D341Med (cell line): ENCODE data around the gene PHYKPL.

Experiments used
- DNase-seq: peaks from one replicate; pipeline ENCODE4 v3.0.0; 2012; ENCODE audit warnings: low spot score

PHYKPL gene

DNA sequence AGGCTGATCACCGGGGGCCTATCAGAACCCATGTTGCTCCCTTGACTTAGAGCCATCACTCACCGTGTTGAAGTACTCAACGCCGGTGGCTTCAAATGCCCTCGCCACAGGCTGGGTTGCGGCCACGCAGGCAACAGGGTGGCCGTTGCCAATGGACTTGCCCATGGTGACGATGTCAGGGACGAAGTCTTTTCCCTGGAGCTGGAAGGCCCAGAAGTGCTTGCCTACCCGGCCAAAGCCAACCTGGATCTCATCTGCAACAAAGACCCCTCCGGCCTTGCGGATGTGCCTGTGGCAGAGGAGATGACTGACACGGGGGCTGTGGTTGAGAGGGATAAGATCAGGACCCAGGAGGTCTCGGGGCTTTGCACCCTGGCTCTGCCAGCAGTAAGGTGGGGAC, 10.3 kb downstream of the PHYKPL start:
- no peak for DNase-seq

DNA sequence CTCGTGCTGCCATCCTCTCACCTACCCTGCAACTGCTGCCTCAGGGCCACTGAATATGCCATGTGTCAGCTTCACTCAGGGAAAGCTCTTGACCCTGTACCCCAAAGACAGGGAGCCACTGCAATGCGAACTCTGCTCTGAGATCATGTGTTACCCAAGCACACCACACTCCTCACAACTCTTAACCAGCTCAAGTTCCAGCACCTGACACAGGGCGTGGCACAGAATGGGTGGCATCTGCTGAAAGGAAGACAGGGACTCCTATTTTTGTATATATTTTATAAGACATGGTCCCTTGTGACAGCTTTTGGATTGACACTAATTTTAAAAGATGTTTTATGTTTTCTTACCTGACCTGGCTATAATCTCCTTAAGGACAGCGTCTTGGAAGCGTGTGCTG, 10.7 kb downstream of the PHYKPL start:
- DNase-seq = no peak

DNA sequence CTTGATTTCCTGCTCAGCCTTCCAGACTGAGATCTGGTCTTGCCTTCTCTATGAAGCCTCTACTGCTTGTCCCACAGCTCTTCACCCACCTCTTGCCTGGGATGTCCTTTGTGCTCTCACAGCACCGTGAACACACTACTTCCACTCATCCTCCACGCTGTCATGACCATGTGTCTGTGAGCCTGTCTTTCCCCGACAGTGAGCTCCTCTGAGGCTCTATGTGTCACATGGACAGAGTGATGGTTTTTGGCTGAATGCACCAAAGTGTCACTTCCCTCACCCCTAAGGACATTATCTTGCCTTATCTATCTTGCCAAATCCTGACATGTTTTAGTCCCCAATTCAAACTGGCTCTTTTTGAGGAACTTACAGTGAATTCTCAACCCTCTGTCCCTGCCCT, 11.3 kb downstream of the PHYKPL start:
- DNase-seq = no peak

DNA sequence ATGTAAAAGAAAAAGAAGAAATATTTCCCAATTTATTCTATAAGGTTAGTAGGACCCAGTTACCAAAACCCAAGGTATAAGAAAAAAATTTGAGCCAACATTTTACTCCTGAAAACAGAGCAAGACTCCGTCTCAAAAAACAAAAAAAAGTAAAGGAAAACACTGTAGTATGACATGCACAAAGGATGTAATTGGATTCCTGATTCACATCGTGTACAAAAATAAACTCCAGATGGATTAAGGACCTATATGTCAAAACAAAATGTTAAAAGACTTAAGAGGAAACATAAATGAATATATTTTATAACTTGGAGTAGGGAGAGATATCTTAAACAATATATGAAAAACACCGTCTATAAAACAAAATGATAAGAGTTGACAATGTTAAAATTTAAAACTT, 13.8 kb downstream of the PHYKPL start:
- no peak for DNase-seq

DNA sequence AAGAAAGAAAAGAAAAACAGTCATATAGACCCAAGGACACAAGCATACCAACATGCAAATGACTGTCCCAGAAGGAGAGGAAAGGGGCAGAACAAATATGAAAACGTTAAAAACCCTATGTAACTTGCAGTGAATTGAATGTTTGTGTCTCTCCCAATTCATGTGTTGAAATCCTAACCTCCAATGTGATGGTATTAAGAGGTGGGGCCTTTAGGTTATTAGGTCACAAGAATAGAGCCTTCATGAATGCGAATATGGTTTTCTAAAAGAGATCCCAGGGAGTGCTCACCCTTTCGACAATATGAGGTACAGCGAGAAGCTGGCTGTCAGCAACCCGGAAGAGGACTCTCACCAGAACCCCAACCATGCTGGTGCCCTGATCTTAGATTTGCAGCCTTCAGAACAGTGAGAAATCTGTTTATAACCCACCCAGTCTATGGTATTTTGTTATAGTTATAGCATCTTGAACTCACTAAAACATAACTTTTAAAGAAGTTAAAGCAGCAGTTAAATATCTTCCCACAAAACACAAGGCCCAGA, 14.3 kb downstream of the PHYKPL start:
- no peak for DNase-seq

DNA sequence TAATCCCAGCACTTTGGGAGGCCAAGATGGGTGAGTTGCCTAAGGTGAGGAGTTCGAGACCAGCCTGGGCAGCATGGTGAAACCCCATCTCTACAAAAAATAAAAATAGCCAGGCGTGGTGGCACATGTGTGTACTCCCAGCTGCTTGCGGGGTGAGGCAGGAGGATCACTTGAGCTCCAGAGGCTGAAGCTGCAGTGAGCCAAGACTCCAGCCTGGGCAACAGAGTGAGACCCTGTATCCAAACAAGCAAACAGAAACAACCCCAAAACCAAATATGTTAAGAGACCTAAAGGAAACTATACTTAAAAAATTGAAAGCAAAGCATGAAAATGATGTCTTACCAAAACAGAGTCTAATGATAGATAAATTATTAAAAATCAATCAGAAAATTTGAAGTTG, 15.8 kb downstream of the PHYKPL start:
- DNase-seq = no peak

DNA sequence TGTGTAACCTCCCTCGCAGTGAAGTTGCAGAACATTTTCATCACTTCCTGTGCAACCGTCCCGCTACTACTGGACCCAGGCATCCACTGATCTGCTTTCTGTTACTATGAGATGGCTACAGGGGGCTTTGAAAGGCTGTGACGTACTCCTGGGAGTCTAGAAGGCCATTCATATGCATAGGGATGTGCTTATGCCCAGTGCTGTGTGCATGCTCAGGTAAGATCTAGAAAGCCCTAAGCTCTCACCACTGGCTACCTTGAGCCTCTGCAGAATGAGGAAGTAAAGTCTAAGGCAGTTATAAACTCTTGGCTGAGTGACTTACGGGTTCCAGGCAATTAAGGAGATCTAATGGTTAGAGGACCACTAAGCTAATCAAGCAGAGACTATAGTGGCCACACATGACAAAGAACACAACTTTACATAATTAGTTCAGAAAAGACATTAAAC, 16.5 kb downstream of the PHYKPL start:
- no peak for DNase-seq

DNA sequence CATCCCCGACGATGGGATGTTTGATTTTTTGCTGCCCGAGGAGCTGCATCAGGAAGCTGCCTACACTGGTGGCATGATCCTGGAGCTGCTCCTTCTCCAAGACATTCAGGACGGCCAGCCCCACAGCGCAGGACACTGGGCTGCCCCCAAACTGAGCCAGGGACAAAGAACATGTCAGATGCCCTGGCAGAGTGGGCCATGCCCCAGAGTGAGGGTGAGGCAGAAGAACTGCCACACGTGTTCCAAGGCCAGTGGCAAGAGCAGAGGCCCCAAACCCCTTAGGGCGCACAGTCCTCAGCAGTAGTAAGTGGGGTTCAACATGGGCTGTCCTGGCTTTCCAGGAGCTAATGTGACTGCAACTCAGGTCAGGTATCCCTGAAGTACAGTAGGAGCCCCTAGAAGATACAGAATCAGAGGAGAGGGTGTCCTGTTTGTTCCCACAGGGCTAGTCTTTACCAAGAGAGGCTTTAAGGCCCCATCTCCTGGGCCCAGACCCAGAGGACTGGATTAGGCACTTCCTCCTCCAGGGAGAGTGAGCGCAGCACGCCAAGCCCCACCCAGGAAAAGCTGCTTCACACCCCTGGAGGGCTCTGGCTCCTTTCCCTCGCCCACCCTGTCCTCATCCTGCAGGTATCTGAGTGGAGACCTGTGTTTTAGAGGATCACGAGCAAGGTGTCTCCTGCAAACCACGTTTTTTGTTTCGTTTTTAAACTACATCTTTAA, 17.2 kb downstream of the PHYKPL start:
- DNase-seq = peak; percentile 52

DNA sequence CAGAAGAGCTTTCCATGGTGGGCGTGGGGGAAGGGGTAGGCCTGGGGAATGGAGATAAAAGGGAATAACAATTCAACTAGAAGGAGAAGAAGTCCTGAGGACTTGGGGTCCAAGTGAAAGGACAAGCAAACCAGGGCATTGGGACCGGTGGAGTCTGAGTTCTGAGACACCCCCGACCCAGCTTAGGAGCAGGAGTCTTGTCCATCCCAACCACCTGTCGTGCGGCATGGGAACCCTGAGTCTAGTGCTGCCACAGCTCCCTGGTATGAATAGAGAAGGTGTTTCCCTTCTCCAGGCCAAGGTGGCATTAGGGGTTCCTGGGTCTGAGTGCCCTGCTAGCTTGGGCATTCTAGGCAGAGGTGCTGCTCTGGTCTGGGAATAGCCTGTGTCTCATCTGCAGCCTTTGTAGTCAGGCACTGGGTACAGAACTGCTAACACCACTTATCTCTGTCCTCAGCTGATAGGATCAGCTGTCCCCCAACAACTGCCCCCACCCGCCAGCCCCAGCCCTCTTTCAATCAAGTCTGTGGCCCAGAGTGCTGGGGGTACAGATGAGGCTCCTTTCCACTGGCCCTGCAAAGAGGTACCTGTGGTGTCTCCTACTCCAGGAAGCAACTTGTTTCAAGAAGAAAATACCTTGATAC, 18.3 kb downstream of the PHYKPL start:
- no peak for DNase-seq

DNA sequence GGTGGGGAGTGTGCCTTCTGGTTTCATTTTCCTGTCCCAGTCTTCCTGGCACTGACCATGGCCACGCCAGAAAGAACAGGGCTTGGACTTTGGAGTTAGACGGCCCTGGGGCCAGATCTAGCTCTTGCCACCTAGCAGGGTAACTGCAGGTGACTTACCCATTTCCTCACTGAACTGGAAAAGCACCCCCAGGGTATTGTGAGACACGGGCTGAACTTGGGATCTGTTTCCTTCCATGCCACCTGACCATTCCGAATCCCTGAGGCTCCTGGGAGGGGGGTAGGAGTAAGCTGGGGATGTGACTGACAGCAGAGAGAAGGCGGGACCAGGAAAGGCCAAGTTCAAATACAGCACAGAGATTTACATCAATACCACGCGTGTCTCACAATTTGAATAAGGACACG, 18.9 kb downstream of the PHYKPL start:
- DNase-seq = no peak

DNA sequence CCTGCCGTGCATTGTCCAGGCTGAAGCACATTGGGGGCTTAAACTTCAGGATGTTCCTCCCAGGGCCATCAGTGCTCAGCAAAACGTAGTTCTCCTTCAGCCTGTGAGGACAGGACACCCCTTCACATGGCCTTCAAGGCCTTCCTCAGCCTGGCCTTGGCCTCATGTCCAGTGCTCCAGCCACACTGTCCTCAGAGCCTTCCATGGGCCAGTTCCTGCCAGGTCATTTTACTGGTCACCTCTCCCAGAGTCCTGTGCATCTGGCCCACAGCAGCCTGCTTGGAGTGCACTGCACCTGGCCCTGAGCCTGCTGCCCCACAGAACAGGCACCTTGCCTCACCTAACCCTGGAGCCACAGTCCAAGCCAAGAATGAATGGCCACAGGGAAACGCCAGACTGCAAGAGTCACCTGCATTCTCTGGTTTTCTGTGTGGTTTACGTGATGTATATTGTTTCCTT, 19.6 kb downstream of the PHYKPL start:
- no peak for DNase-seq

DNA sequence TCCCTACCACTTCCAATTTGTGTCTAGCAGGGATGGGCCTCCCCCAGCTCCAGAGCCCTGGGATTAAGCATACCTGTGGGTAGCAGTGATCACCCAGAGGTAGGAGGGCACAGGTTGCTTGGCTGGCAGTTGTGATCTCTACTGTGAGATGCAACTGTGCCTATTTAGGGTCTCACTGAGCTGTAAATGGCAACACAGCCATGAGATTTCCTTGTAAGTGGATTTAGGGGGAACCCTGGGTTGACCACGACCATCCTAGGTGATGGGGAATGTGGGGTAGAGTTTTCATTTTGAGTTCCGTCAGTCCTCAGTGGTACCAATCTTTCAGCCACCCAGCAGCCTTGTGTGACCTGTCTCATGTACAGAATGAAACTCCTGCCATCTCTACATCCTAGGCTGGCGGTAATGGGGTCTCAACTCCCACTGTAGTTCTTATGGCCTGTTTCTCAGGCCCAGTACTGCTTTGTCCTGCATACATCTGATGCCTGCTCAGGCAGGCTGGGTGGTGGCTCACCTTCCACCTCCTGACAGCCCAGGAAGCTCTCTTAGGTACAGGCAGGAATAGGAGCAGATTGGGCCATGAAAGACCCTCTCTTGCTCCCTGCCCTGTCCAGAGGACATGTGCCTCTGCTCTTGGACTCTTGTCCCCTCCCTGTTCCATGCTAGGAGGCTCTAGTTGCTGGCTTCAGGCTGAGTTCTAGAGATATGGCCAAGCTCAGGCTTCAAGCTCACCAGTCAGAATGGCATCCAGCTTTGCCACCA, 20.2 kb downstream of the PHYKPL start:
- DNase-seq = no peak

DNA sequence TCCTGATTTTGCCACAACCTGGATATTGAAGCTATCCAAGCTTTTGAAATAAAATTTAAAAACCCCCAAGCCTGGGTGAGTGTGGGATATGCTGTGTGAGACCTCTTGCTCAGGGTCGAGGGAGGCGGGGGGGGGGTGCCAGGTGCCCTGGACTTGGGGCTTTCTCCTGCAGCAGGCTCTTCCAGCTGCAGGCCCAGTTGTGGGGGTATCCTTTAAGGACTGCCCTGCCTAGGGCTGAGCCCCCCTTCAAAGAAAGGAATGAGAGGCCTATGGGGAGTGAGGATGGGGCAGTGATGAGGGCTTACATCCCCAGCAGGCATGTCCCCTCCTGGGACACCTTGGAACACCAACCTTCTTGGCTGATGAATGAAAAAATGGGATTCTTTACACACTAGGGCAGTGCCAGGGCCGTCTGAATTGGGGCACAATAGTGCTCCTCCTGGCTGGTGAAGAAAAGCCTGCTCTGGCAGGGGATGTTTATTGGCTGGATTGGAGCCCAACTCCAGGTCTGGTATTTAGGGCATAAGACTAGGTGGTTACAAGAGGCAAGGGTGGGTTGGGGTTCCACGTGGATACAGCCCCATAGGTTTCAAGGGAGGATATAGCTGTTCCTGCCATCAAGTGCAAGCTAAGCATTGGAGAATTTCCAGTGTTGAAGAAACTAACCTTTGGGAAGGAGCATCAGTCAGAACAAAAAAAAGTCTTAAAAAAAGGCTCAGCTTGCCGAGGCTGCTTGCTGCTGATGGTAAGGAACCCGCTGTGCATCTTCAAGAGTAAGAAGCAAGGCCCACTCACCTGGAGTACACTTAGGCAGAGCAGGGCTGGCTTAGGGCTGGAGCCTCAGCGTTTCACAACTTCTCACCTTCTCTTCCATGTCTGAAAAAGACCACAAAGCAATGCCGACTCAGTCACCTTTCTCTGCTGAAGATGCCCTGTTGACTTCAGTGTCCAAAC, 21.2 kb downstream of the PHYKPL start:
- DNase-seq = no peak

DNA sequence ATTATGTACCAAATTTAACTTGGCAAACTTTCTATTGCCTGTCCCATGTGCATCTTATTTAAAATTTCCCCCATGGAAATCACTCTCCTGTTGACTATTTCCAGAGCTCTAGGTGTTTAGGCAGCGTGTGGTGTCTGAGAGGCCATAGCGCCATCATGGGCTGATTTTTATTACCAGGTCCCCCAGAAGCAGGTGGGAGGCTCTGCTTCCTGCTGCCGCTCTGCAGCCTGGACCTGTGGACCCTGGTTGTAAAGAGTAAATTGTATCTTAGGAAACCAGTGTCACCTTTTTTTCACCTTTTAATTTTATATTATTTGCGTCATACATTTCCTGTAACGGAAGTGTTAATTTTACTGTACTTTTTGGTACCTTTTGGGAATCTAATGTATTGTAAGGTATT, 21.9 kb downstream of the PHYKPL start:
- DNase-seq = no peak

DNA sequence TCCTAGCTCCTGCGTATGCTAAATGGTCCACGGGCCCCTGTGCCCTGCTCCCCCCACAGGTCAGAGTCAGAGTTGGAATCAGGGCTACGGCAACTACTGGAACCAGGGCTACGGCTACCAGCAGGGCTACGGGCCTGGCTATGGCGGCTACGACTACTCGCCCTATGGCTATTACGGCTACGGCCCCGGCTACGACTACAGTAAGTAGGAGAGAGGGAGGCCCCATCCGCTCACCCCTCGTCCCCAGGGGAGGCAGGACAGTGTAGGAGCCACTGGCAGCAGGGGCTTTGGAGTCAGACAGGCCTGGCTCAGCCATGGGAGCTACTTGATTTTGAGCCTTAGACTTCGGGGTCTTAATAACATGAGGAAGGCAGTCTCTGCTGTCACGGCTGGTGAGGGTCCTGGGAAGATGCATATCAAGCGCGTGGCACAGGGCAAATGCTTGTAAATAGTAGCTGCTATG, 22.5 kb downstream of the PHYKPL start:
- no peak for DNase-seq

DNA sequence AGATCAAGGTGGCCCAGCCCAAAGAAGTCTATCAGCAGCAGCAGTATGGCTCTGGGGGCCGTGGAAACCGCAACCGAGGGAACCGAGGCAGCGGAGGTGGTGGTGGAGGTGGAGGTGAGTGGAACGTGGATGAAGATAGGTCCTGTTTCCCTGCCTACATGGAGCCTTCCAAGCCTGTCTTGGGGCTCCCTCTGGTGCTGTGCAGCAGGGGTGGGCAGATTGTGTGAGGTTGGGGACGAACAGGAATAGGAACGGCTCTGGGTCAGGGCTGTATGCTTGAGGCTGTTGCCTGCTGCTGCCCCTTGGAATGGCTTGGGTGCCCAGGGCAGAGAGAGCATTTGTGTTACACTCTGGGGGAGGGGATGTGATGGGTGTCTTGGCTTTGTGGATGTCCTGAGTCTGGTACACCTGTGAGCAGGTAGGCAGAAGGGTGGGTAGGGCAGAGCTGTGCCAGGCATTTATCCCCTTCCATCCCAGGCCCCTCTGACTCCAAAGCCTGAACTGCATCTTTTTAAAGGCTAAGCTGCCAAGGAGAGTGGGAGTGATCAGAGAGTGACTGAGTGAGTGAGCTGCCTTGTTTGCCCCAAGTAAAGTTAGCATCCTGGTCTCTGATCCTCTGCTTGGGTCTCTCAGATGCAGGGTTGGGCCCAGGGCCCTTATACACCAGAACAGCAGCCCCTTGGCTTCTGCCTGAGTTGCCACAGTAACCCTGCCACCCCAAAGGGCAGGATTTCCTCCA, 23.1 kb downstream of the PHYKPL start:
- no peak for DNase-seq

DNA sequence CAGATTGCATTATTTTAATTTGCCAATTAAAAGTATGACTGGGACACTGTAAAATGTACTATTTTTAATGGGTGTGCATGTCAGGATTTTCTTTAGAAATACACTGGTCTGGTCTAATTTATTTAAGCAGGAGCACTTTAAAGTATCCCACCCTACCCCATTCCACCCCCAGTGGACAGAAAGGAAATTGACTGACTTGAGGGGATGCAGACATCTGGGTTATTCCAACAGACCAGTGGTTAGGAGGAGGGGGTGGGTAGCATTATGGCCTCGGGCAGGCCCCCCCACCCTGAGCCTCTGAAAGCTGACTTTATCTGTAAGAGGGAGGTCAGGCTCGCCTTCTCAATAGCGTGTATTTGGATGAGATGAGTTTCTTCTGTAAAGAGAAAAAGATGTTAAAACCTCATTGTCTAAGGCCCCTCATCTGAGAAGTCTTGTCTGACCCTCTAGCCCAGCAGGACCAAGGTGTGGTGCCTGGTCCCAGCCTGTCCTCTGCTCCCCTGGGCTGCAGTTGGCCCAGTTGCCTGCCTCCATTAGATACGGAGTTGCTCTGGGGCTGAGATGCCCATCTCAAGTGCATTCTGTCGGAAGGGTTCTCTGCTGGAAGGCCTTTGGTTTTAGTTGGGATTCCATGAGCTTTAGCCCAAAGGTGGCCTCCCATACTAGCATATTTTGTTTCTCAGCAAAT, 23.9 kb downstream of the PHYKPL start:
- no peak for DNase-seq

DNA sequence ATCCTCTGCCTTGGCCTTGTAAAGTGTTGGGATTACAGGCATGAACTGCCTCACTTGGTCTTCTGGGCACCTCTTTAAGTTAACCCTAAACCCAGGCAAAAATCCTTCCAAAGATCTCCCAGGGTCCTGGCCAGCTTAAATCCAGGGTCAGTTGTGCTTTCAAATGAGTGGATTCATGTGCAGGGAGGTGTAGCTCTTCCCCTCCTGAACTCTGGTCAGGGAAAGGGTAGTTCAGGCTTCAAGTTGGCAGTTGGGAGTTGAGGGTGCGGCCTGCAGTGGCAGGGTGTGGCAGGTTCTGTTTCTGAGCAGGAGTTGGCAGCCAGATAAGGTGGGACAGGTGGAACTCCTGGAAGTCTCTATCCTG, 24.7 kb downstream of the PHYKPL start:
- DNase-seq = no peak

DNA sequence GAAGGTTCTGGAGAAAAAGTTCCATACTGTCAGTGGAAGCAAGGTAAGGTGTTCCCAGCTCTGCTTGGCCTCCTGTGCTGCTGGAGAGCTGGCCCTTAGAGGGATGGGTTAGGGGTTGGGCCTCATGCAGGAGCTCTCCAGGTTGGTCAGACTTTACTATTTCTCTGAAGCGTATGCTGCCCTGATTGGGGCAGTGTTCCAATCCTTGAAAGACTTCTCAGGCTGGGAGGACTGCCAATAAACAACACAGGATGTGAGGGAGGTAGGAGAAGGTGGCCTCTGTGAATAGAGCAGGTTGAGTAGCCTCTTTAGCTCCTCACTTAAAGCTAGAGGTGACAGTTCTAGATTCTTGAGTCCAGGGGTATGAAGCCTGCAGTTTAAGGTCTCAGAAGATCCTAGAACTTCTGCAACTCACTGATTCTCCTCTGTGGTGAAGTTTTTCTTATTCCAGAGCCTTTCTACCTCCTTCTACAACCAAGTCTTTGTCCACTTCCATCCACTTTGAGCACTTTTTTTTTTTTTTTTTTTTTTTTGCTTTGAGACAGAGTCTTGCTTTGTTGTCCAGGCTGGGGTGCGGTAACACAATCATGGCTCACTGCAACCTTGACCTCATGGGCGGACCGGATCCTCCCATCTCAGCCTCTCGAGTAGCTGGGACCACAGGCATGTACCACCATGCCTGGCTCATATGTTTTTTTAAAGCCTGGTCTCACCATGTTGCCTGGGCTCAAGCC, 25.3 kb downstream of the PHYKPL start:
- no peak for DNase-seq
